ENCODE results near the gene IL2RA. TPM values are rescaled to one million over a fixed set of nuclear protein-coding genes. Genes with fewer than 3 reads are reported as not detected.

The IL2RA gene
- total RNA-seq, 4 donors from 2014 or later, result 0.42 to 2.2 (median 0.60) TPM; not detected in 1

- no peak for TF ChIP-seq CTCF (IDR thresholded peaks at IDR 0.05)
- no peak for TF ChIP-seq POLR2A (IDR thresholded peaks at IDR 0.05)
- TF ChIP-seq EP300 (IDR thresholded peaks at IDR 0.05), result no peak
- no peak overlapping the region for H3K27ac ChIP-seq
- peaks cover 0 to 29% (median 10%) of the 10 kb centered on the region in 4 donors for H3K4me1 ChIP-seq
- H3K27me3 ChIP-seq, result no peaks in the 10 kb centered on the region
- WGBS, 2 donors, result 25 to 29% methylated on average over 3 to 4 of the region's 4 CpGs
- no peak for DNase-seq (ENCODE audit: low spot score in 2 of 2)
- H3K36me3 ChIP-seq, result no peaks in the 10 kb centered on the region
- no peak overlapping the region for H3K4me3 ChIP-seq
- H3K9me3 ChIP-seq, result no peaks in the 10 kb centered on the region
These were observed 6.2 kb downstream of the IL2RA start for GRCh38 chr10:6055929-6056328.

GRCh38 chr10:6054884-6055283, 7.3 kb downstream of the IL2RA start:
- Histone ChIP-seq H3K4me1 (peaks cover 0 to 38% (median 14%) of the 10 kb centered on the region in 4 donors), H3K4me3 (no peak overlapping the region), H3K27me3 (no peaks in the 10 kb centered on the region), H3K27ac (no peak overlapping the region), H3K9me3 (no peaks in the 10 kb centered on the region), H3K36me3 (no peaks in the 10 kb centered on the region)
- no peak for DNase-seq (ENCODE audit: low spot score in 2 of 2)
- WGBS, 2 donors, result 87 to 96% methylated on average over 5 of the region's 5 CpGs
- no peak for TF ChIP-seq CTCF (IDR thresholded peaks at IDR 0.05)
- TF ChIP-seq EP300 (IDR thresholded peaks at IDR 0.05), result no peak
- TF ChIP-seq POLR2A (IDR thresholded peaks at IDR 0.05), result no peak

- Histone ChIP-seq H3K4me3 (no peak overlapping the region), H3K4me1 (peaks cover 0 to 44% (median 14%) of the 10 kb centered on the region in 4 donors), H3K36me3 (no peaks in the 10 kb centered on the region), H3K27ac (peak overlapping the region in 1 of 4 donors; percentile 14), H3K9me3 (no peaks in the 10 kb centered on the region), H3K27me3 (no peaks in the 10 kb centered on the region)
- WGBS, 2 donors, result 57 to 58% methylated on average over 18 of the region's 18 CpGs
- DNase-seq (ENCODE audit: low spot score in 2 of 2), result no peak
- TF ChIP-seq EP300 (IDR thresholded peaks at IDR 0.05) (peak in 1 of 2 donors; percentile 42), CTCF (IDR thresholded peaks at IDR 0.05) (no peak)
These were observed 8.1 kb downstream of the IL2RA start for GRCh38 chr10:6053816-6054631.

- Histone ChIP-seq H3K4me3 (no peak overlapping the region), H3K4me1 (peaks cover 0 to 47% (median 14%) of the 10 kb centered on the region in 4 donors), H3K9me3 (no peaks in the 10 kb centered on the region), H3K27me3 (no peaks in the 10 kb centered on the region), H3K36me3 (no peaks in the 10 kb centered on the region), H3K27ac (peak overlapping the region in 1 of 4 donors; percentile 43)
- 83 to 87% methylated on average over 4 of the region's 4 CpGs for WGBS, 2 donors
- TF ChIP-seq CTCF (IDR thresholded peaks at IDR 0.05), result no peak
- no peak for TF ChIP-seq POLR2A (IDR thresholded peaks at IDR 0.05)
- no peak for TF ChIP-seq EP300 (IDR thresholded peaks at IDR 0.05)
- DNase-seq (ENCODE audit: low spot score in 2 of 2), result no peak
These were observed 8.9 kb downstream of the IL2RA start for GRCh38 chr10:6053303-6053702.
